NCI-H1417 treated with DMSO at 0.1 percent for 48 hours (cell line): ENCODE measurements around the gene HPSE.
"Not testable (repeated sequence)": the region's sequence is repeated elsewhere in the genome, so short reads cannot be mapped to it uniquely, and the experiment has no call there.

ENCODE experiments used
- DNase-seq: peaks from one replicate; lab custom pipeline; 2025; lab: John Stamatoyannopoulos, UW

Gene HPSE

GRCh38 chr4:83331956-83332355 lies 2.7 kb downstream of the HPSE start:
- no peak for DNase-seq

- no peak for DNase-seq
These were observed 5.0 kb downstream of the HPSE start for GRCh38 chr4:83329521-83330110.

GRCh38 chr4:83328521-83329187 lies 6.0 kb downstream of the HPSE start:
- DNase-seq: no peak

GRCh38 chr4:83326546-83326945 lies 8.1 kb downstream of the HPSE start:
- DNase-seq: no peak

GRCh38 chr4:83325306-83325705 lies 9.3 kb downstream of the HPSE start:
- not testable (repeated sequence) for DNase-seq

GRCh38 chr4:83323136-83323535 lies 11.5 kb downstream of the HPSE start:
- DNase-seq: no peak

GRCh38 chr4:83320548-83320947 lies 14.1 kb downstream of the HPSE start:
- DNase-seq: no peak

GRCh38 chr4:83318666-83319065 lies 16.0 kb downstream of the HPSE start:
- no peak for DNase-seq

- DNase-seq: no peak
These were observed 17.0 kb downstream of the HPSE start for GRCh38 chr4:83317671-83318070.

- DNase-seq: no peak
These were observed 18.0 kb downstream of the HPSE start for GRCh38 chr4:83316459-83317165.

GRCh38 chr4:83315341-83315870 lies 19.2 kb downstream of the HPSE start:
- no peak for DNase-seq

GRCh38 chr4:83308672-83309071 lies 26.0 kb downstream of the HPSE start:
- DNase-seq: no peak

- DNase-seq: no peak
These were observed 26.7 kb downstream of the HPSE start for GRCh38 chr4:83307920-83308319.

GRCh38 chr4:83305187-83305586 lies 29.5 kb downstream of the HPSE start:
- DNase-seq: no peak

- no peak for DNase-seq
These were observed 36.9 kb downstream of the HPSE start for GRCh38 chr4:83297548-83298260.

- DNase-seq: no peak
These were observed 41.2 kb downstream of the HPSE start for GRCh38 chr4:83293305-83294046.

GRCh38 chr4:83290059-83290774 lies 44.4 kb downstream of the HPSE start:
- not testable (repeated sequence) for DNase-seq

GRCh38 chr4:83288381-83288780 lies 46.3 kb downstream of the HPSE start:
- not testable (repeated sequence) for DNase-seq

- DNase-seq: no peak
These were observed 49.6 kb downstream of the HPSE start for GRCh38 chr4:83285055-83285407.

GRCh38 chr4:83284193-83285054 lies 50.2 kb downstream of the HPSE start, which contains the start of gene COQ2:
Gene COQ2, minus strand, starts transcription at chr4:83284798. Its CDS starts 34 bp downstream, at chr4:83284764.
- DNase-seq: peak; percentile 63
